ENCODE results near the gene EWSR1.
A peak's percentile ranks its signal among the peaks of the same experiment; 100 is the strongest.

The EWSR1 gene

DNA sequence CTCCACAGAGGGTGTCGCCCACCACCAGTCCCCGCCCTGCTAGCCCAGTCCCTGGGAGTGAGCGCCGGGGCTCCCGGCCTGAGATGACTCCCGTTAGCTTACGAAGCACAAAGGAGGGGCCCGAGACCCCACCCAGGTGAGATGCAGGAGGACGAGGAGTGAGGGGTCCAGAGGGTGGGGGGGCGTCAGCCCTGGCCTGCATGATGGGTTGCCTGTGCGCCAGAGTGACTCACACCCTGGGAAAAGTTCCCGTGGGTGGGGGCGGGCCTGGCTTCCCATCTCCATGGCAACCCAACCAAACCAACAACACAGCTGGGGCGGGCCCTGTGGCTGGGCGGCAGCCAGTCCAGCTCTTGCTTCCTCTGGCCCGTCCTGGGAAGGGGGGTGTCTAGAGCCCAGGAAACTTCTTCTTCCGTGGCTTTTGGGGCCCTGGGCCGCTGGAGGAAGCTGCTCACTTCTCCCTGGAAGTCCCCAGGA, 42.8 kb downstream of the EWSR1 start:
- ChIA-PET POLR2A (interaction anchor here (0.5 to 1.7 kb wide), 5 partner anchors 8 to 170 kb away, joined by 3 to 6 read pairs (median 4); partner anchors contain the start of genes EWSR1 and RHBDD3), CTCF (interaction anchor here (0.6 to 1.5 kb wide), 3 partner anchors 41 to 104 kb away, joined by 3 read pairs; no protein-coding TSS in a partner anchor)
- H3K27ac ChIP-seq (ENCODE audit: extremely low read depth, low read depth, low read length), result no peak overlapping the region
- TF ChIP-seq ZNF341 (tag by site-specific recombination; IDR thresholded peaks at IDR 0.05; ENCODE audit: low read depth) (peak; percentile 63), ZNF747 (tag by site-specific recombination; IDR thresholded peaks at IDR 0.05) (no peak), ZBTB7A (tag by site-specific recombination; IDR thresholded peaks at IDR 0.05; ENCODE audit: low read depth) (peak; percentile 40; the same call in 1 of the 2 replicates), ZNF146 (tag by site-specific recombination; IDR thresholded peaks at IDR 0.05) (no peak), ZNF335 (tag by site-specific recombination; conservative IDR thresholded peaks at IDR 0.05) (no peak), ZNF560 (tag by site-specific recombination; IDR thresholded peaks at IDR 0.05; ENCODE audit: borderline replicate concordance) (no peak), ZNF302 (tag by site-specific recombination; IDR thresholded peaks at IDR 0.05; ENCODE audit: low read depth) (no peak), ZNF155 (tag by site-specific recombination; IDR thresholded peaks at IDR 0.05) (no peak), ZBTB21 (tag by site-specific recombination; IDR thresholded peaks at IDR 0.05) (no peak), PRDM1 (tag by site-specific recombination; IDR thresholded peaks at IDR 0.05) (no peak), GLIS1 (tag by site-specific recombination; IDR thresholded peaks at IDR 0.05) (peak; percentile 65), ZNF76 (tag by site-specific recombination; IDR thresholded peaks at IDR 0.05; ENCODE audit: borderline replicate concordance, low read depth) (no peak), ZNF624 (tag by site-specific recombination; IDR thresholded peaks at IDR 0.05) (no peak), ZNF449 (tag by site-specific recombination; IDR thresholded peaks at IDR 0.05) (peak; percentile 44; the same call in 1 of the 2 replicates), EGR2 (tag by site-specific recombination; IDR thresholded peaks at IDR 0.05; ENCODE audit: low read depth) (peak; percentile 63), TCF7L2 (IDR thresholded peaks at IDR 0.05; ENCODE audit: borderline replicate concordance, low read depth, low read length) (no peak), ZEB2 (tag by site-specific recombination; IDR thresholded peaks at IDR 0.05) (peak; percentile 61; the same call in 1 of the 2 replicates), ZNF354C (tag by site-specific recombination; IDR thresholded peaks at IDR 0.05; ENCODE audit: borderline replicate concordance, low read depth) (no peak), PRDM10 (tag by site-specific recombination; IDR thresholded peaks at IDR 0.05) (peak; percentile 41; the same call in 1 of the 2 replicates)
- TF ChIP-seq, protein P1, sequence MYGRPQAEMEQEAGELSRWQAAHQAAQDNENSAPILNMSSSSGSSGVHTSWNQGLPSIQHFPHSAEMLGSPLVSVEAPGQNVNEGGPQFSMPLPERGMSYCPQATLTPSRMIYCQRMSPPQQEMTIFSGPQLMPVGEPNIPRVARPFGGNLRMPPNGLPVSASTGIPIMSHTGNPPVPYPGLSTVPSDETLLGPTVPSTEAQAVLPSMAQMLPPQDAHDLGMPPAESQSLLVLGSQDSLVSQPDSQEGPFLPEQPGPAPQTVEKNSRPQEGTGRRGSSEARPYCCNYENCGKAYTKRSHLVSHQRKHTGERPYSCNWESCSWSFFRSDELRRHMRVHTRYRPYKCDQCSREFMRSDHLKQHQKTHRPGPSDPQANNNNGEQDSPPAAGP (tag by site-specific recombination; IDR thresholded peaks at IDR 0.05), result peak; percentile 67
- TF ChIP-seq, protein P2, sequence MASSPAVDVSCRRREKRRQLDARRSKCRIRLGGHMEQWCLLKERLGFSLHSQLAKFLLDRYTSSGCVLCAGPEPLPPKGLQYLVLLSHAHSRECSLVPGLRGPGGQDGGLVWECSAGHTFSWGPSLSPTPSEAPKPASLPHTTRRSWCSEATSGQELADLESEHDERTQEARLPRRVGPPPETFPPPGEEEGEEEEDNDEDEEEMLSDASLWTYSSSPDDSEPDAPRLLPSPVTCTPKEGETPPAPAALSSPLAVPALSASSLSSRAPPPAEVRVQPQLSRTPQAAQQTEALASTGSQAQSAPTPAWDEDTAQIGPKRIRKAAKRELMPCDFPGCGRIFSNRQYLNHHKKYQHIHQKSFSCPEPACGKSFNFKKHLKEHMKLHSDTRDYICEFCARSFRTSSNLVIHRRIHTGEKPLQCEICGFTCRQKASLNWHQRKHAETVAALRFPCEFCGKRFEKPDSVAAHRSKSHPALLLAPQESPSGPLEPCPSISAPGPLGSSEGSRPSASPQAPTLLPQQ (tag by site-specific recombination; IDR thresholded peaks at IDR 0.05), result 0 out of 2 replicates have a peak, but pooled peaks have one; percentile 60
- TF ChIP-seq, protein P3, sequence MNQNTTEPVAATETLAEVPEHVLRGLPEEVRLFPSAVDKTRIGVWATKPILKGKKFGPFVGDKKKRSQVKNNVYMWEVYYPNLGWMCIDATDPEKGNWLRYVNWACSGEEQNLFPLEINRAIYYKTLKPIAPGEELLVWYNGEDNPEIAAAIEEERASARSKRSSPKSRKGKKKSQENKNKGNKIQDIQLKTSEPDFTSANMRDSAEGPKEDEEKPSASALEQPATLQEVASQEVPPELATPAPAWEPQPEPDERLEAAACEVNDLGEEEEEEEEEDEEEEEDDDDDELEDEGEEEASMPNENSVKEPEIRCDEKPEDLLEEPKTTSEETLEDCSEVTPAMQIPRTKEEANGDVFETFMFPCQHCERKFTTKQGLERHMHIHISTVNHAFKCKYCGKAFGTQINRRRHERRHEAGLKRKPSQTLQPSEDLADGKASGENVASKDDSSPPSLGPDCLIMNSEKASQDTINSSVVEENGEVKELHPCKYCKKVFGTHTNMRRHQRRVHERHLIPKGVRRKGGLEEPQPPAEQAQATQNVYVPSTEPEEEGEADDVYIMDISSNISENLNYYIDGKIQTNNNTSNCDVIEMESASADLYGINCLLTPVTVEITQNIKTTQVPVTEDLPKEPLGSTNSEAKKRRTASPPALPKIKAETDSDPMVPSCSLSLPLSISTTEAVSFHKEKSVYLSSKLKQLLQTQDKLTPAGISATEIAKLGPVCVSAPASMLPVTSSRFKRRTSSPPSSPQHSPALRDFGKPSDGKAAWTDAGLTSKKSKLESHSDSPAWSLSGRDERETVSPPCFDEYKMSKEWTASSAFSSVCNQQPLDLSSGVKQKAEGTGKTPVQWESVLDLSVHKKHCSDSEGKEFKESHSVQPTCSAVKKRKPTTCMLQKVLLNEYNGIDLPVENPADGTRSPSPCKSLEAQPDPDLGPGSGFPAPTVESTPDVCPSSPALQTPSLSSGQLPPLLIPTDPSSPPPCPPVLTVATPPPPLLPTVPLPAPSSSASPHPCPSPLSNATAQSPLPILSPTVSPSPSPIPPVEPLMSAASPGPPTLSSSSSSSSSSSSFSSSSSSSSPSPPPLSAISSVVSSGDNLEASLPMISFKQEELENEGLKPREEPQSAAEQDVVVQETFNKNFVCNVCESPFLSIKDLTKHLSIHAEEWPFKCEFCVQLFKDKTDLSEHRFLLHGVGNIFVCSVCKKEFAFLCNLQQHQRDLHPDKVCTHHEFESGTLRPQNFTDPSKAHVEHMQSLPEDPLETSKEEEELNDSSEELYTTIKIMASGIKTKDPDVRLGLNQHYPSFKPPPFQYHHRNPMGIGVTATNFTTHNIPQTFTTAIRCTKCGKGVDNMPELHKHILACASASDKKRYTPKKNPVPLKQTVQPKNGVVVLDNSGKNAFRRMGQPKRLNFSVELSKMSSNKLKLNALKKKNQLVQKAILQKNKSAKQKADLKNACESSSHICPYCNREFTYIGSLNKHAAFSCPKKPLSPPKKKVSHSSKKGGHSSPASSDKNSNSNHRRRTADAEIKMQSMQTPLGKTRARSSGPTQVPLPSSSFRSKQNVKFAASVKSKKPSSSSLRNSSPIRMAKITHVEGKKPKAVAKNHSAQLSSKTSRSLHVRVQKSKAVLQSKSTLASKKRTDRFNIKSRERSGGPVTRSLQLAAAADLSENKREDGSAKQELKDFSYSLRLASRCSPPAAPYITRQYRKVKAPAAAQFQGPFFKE (tag by site-specific recombination; IDR thresholded peaks at IDR 0.05; ENCODE audit: borderline replicate concordance), result no peak
- TF ChIP-seq, protein P4, sequence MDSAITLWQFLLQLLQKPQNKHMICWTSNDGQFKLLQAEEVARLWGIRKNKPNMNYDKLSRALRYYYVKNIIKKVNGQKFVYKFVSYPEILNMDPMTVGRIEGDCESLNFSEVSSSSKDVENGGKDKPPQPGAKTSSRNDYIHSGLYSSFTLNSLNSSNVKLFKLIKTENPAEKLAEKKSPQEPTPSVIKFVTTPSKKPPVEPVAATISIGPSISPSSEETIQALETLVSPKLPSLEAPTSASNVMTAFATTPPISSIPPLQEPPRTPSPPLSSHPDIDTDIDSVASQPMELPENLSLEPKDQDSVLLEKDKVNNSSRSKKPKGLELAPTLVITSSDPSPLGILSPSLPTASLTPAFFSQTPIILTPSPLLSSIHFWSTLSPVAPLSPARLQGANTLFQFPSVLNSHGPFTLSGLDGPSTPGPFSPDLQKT (IDR thresholded peaks at IDR 0.05; ENCODE audit: borderline replicate concordance, low read depth, low read length), result no peak

More for the DNA sequence above, 42.8 kb downstream of the EWSR1 start:
- no peaks in the 10 kb centered on the region for H3K9me3 ChIP-seq (ENCODE audit: control insufficient read depth, insufficient read depth, low read depth, low read length)
- no peaks in the 10 kb centered on the region for H3K36me3 ChIP-seq (ENCODE audit: control insufficient read depth in 2 of 2, insufficient read depth in 1 of 2, low read length in 2 of 2)
- H3K4me3 ChIP-seq (ENCODE audit: low read depth, low read length), result no peak overlapping the region
- peaks cover 14% of the 10 kb centered on the region for H3K4me1 ChIP-seq (ENCODE audit: control insufficient read depth, insufficient read depth, low read length)

Data from HEK293 (cell line).